GM18951 (cell line): ENCODE results near the gene MESD.

Experiments
- POLR2A ChIP-seq: IDR thresholded peaks from 4 replicates; pipeline ENCODE4 v1.6.1; 2011; ENCODE audit warnings: mild to moderate bottlenecking; ENCODE audit not compliant: insufficient read length, insufficient read depth; ENCODE audit errors: extremely low read depth
- in situ Hi-C: fragments of 300-500 bp; cut with MboI; formaldehyde crosslinking; loops from one replicate; pipeline ENCODE4 v1.12.0; 2022; ENCODE audit warnings: low sequenced_read_pairs, mixed read lengths, inconsistent platforms; ENCODE audit not compliant: unreplicated experiment

MESD gene

DNA sequence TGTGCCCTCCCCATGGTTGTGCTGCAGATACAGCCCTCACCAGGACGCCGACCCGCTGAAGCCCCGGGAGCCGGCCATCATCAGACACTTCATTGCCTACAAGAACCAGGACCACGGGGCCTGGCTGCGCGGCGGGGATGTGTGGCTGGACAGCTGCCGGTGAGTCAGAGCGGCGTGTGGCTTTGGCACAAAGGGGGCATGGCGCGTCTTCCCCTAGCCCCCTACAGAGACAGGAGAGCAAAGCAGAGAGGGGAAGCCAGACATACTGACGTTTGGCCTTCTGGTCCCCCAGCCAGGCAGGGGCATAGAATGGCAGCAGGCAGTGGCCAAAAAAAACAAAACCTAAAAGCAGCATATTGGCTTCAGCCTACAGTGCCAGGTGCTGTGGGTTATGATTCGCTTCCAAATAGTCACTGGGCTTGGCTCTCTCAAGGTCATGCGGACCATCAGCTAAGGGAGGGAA, 64.0 kb downstream of the MESD start:
- in situ Hi-C loops = no loop called here
- TF ChIP-seq POLR2A = no peak

DNA sequence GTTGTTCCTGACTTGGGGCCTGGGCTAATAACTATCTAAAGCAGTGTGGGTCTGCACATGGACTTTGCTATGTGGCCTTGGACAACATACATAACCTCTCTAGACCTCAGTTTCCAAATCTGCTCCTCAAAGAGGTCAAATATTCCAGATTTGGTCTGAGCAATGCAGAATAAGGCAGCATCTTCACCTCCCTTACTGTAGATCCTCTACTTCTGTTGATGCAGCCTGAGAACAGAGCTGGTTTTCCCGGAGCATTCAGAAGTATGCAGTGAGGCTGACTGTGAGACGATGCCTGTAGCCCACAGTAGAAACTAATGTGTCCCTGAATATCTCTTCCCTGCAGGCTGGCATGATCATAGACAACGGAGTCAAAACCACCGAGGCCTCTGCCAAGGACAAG, 65.3 kb downstream of the MESD start:
- in situ Hi-C loops = no loop called here
- no peak for TF ChIP-seq POLR2A

DNA sequence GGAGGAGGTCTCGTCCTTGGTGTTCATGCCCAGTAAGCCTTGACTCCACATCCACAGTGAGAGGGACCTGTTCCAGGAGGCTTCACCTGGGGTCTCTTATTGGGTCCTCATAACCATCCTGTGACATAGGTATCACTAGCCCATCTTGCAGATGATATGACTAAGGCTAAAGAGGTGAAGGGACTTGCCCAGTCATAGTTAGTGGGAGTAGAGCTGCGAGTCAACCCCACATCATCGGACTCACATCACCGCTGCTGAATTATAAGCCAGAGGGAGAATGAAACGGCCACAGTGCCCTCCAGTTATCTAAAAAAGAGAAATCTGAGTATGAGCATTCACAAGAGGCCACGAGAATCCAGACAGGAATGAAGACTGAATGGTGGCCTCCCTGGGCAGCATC, 66.0 kb downstream of the MESD start:
- in situ Hi-C loops = no loop called here
- TF ChIP-seq POLR2A = no peak

DNA sequence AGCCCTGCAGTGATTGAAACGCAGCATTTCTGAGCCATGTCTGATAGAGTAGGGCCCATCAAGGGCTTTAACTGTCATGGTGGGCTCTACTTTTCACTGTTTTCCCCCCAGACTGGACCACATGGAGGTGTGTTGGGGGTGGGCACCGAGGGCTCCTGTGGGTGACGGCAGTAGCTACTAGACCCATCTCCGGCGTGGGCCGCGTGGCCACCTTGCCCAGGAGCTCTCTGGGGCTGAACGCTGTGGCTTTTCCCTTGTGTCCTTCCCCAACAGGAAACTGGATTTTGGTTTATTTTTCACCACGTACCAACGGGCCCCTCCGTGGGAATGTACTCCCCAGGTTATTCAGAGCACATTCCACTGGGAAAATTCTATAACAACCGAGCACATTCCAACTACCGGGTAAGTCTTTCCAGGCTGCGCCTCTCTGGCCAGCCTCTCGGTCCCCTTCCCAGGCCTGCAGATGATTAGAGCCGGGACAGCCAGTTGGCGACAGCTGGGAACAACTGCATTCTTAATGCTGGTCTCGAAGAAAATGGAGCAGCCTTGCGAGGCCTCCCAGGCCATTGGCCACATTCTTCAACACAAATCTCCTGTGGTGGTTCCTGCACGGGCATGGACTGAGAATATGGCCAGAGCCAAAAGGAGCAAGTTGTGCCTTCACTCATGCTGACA, 67.7 kb downstream of the MESD start:
- no peak for TF ChIP-seq POLR2A
- in situ Hi-C loops = no loop called here

DNA sequence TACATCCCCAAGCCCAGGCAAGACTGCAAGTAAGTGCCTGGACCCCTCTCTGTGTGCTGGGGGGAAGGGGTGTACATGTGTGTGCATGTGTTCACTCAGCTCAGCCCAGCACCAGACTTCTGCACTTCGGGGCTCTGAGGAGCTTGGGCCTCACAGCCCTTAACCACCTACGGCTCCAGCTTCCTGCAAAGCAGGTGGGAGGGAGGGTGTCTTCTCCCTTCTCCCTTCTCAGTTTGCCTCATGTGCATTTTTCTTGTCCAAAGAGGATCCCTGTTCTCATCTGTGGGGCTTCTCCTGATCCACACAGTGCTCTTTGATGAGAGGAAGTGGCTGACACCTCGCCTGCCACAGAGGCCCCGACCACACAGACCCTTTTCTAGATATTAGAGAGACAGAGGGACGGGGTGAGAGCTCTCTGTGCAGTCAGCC, 69.3 kb downstream of the MESD start:
- in situ Hi-C loops = no loop called here
- no peak for TF ChIP-seq POLR2A

DNA sequence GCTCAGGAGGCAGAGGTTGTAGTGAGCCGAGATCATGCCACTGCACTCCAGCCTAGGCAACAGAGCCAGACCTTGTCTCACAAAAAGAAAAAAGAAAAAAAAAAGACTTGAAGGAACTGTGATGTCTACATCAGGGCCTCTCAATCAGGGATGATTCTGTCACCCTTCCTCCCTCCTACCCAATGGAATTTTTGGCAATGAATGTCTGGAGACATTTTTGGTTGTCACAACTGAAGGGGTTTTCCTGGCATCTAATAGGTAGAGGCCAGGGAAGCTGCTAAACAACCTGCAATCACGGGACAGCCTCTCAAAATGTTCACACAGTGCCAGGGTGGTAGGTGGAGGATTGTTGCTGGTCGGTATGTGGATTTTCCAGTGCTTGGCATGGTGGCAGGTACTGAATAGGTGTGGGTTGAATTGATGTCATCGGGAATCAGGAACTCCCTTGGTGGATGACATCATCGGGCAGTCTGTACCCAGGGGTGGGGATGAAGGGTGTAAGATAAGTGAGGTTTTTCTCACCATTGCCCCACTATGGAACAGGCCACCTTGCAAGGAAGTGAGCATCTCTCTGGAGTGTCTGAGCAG, 71.3 kb downstream of the MESD start:
- no peak for TF ChIP-seq POLR2A
- in situ Hi-C loops = no loop called here

DNA sequence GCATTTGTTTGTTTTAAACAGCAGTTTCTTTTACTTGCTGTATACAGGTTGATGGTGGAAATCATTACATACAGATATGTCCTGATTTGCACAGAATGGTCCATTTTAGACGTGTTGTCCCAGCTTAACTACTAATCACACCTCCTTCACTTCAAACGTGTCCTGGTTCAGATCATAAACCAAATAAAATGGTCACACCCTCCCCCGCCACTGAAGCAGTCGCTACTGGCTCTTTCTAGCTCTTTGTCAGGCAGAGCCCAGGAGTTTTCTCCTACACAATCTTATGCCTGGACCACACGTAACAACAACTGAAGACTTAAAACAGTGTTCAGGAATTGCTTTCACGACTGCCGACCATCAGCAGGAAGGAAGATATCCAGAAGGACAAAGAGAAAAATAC, 73.6 kb downstream of the MESD start:
- TF ChIP-seq POLR2A = no peak
- in situ Hi-C loops = no loop called here

DNA sequence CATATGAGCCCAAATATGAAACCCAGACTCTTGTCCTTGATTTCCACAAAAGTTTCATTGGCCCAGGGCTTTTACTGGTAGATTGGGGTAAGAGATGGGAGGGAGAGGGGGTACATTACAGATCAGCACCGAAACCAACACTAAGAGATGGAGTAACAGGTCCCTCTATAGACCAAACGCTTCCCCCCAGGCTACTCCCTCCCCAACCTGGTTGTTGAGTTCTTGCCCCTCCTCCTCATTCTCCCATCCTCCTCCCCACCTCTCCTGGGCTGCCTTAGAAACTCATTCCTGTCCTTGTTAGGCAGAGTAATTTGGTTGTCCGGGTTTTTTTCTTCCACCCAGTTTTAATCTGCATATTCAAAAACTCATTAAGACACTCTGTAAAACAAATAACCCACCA, 74.1 kb downstream of the MESD start:
- TF ChIP-seq POLR2A = no peak
- in situ Hi-C loops = no loop called here

DNA sequence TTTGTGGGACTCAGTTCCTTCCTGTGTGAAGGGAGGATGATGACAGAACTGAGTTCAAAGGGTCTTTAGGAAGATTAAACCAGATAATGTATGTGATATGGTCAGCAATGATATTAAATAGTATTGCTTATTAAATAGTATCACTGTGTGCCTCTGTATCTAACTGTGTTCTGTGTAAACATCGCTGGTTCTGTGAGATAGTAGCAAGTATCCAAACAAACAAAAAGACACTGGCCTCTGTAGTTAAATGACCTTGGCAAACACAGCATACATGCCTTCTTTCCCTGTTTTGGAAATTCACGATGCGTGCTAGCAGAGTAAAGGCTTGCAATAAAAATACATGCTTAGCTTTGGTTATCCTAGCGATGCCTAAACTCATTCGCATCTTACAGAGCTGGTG, 76.1 kb downstream of the MESD start:
- no peak for TF ChIP-seq POLR2A
- in situ Hi-C loops = no loop called here

DNA sequence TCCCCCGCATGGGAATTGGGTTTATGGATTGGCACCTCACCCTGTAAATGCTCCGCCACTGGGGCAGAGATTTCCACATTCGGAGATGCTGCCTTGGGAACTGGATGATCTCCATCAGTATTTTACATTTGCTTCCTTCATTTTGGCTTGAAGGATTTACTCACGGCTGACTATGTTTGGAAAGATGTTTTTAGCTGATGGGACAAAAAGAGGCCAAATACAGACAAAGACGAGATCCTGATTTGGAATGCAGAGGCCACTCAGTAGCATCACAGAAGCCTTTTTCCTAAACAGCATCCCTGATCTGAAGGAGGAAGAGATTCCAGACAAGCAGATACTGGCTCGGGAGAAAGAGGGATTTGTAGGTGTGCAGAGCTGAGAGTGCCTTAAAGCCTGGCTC, 76.9 kb downstream of the MESD start:
- in situ Hi-C loops = no loop called here
- no peak for TF ChIP-seq POLR2A

DNA sequence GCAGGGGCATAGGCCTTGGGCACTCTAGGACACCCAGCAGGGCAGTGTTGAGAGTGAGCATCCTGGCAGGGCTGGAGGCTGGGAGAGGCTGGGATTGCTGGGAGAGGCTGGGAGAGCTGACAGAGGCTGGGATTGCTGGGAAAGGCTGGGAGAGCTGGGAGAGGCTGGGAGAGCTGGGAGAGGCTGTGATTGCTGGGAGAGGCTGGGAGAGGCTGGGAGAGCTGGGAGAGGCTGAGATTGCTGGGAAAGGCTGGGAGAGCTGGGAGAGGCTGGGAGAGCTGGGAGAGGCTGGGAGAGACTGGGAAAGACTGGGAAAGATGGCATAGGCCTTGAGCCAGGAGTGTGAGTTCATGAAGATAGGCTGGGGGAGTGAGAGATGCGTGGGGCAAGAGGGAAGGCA, 77.8 kb downstream of the MESD start:
- no peak for TF ChIP-seq POLR2A
- in situ Hi-C loops = no loop called here

DNA sequence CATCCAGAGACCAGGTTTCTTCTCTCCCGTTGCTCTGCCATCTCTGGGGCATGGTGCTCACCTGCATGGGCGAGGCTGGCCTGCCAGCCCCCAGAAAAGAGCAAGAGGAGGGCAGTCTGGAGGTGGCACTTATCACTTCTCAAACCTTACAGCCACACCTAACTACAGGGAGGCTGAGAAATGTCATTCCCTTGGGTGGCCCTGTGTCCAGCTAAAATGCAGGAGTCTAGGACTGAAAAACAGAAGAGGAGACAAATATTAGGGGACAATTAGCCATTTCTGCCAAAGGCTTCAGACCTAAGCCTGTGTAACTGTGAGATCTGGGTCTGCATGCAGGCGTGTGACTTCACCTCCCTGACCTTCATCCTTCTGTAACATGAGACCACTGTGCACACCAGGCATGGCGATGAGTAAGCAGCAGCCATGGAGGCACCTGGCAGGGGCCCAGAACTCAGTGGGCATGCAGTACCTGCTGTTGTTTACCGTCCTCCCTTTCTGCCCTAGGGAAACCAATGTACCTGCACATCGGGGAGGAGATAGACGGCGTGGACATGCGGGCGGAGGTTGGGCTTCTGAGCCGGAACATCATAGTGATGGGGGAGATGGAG, 83.4 kb downstream of the MESD start:
- in situ Hi-C loops = no loop called here
- no peak for TF ChIP-seq POLR2A

DNA sequence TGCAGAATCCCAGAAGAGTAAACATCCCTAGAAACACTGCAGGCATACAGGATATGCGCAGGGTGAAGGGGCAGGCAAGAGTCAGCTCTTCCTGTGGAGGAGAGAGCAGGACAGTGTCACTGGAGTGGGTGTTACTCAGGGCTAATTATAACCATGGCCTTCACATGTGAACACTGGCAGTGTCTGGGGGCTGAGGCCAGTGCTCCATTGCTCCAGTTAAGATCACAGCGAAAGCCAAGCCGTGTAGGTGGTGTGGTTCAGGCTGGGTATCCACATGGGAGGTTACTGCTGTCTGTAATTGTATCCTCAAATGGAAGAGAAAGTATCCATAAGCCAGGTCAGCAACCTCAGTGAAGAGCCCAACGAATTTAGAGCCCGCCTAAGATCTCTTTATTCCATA, 84.6 kb downstream of the MESD start:
- no peak for TF ChIP-seq POLR2A
- in situ Hi-C loops = no loop called here

DNA sequence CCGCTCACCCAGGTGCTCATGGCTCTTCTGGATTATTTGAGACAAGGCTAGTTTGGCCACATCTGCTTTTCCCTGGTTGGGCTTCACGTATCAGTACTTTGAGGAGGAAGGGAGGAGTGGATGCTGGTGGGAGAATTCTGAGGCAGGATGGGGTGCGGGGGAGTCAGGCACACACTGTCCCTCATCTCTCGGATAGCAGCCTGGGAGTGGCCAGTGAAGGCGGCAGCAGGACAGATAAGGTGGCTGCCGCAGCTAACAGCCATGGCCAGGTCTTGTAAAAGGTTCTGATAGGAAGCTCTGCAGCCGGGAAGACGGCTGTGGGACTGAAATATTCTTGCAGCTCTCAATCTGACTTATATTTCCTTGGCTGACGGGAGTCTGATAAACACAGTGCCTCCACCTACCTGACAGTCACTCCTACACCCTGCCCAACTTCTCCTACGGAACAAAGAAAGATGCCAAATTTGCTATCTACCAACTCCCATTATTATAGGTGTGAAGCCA, 87.3 kb downstream of the MESD start:
- in situ Hi-C loops = no loop called here
- no peak for TF ChIP-seq POLR2A
